ENCODE results near the gene CNTNAP5. TPM values are rescaled to one million over a fixed set of nuclear protein-coding genes. Genes with fewer than 3 reads are reported as not detected.
A peak's percentile ranks its signal among the peaks of the same experiment; 100 is the strongest.
"Not testable (repeated sequence)": the region's sequence is repeated elsewhere in the genome, so short reads cannot be mapped to it uniquely, and the experiment has no call there.

The CNTNAP5 gene
- total RNA-seq, 1 experiment from 2014 or later, result 0.78 TPM

- H4K20me1 ChIP-seq (ENCODE audit: insufficient read depth, low read depth, low read length), result no peaks in the 10 kb centered on the region
- H3K4me3 ChIP-seq (ENCODE audit: low read length), result no peak overlapping the region
- H3K9ac ChIP-seq (ENCODE audit: low read length), result no peak overlapping the region
- H3K4me2 ChIP-seq (ENCODE audit: low read depth, low read length, poor library complexity, severe bottlenecking), result no peak overlapping the region
- DNase-seq, result no peak
- no peaks in the 10 kb centered on the region for H3K9me3 ChIP-seq (ENCODE audit: low read length)
- H3K4me1 ChIP-seq (ENCODE audit: low read length), result no peaks in the 10 kb centered on the region
- no peaks in the 10 kb centered on the region for H3K36me3 ChIP-seq (ENCODE audit: insufficient read depth, low read length)
- H2AFZ ChIP-seq (ENCODE audit: low read length), result no peak overlapping the region
- H3K79me2 ChIP-seq (ENCODE audit: low read length), result no peaks in the 10 kb centered on the region
- H3K27me3 ChIP-seq (ENCODE audit: low read length), result no peaks in the 10 kb centered on the region
- no peaks in the 10 kb centered on the region for H3K9me2 ChIP-seq (replicated peaks; ENCODE audit: insufficient read depth, low read length)
- no peak overlapping the region for H3K27ac ChIP-seq (ENCODE audit: low read length)
Measured at GRCh38 chr2:124395961-124396360, 370.9 kb downstream of the CNTNAP5 start.

- Histone ChIP-seq H3K27ac (ENCODE audit: low read length) (no peak overlapping the region), H3K4me3 (ENCODE audit: low read length) (no peak overlapping the region), H4K20me1 (ENCODE audit: insufficient read depth, low read depth, low read length) (no peaks in the 10 kb centered on the region), H3K79me2 (ENCODE audit: low read length) (no peaks in the 10 kb centered on the region), H3K27me3 (ENCODE audit: low read length) (no peaks in the 10 kb centered on the region), H3K4me2 (ENCODE audit: low read depth, low read length, poor library complexity, severe bottlenecking) (no peak overlapping the region), H3K4me1 (ENCODE audit: low read length) (peaks cover 16% of the 10 kb centered on the region), H3K9ac (ENCODE audit: low read length) (no peak overlapping the region), H3K36me3 (ENCODE audit: insufficient read depth, low read length) (no peaks in the 10 kb centered on the region), H3K9me3 (ENCODE audit: low read length) (no peaks in the 10 kb centered on the region), H2AFZ (ENCODE audit: low read length) (no peak overlapping the region), H3K9me2 (replicated peaks; ENCODE audit: insufficient read depth, low read length) (no peaks in the 10 kb centered on the region)
- no peak for DNase-seq
Measured at GRCh38 chr2:124402274-124402673, 377.2 kb downstream of the CNTNAP5 start.

- H3K27me3 ChIP-seq (ENCODE audit: low read length); H3K27ac ChIP-seq (ENCODE audit: low read length); H3K9me3 ChIP-seq (ENCODE audit: low read length); H4K20me1 ChIP-seq (ENCODE audit: insufficient read depth, low read depth, low read length); H3K4me2 ChIP-seq (ENCODE audit: low read depth, low read length, poor library complexity, severe bottlenecking); H3K4me3 ChIP-seq (ENCODE audit: low read length); H3K36me3 ChIP-seq (ENCODE audit: insufficient read depth, low read length); H3K9ac ChIP-seq (ENCODE audit: low read length); H3K79me2 ChIP-seq (ENCODE audit: low read length); H3K9me2 ChIP-seq (replicated peaks; ENCODE audit: insufficient read depth, low read length); H2AFZ ChIP-seq (ENCODE audit: low read length); DNase-seq: not testable (repeated sequence)
- H3K4me1 ChIP-seq (ENCODE audit: low read length), result peaks cover 12% of the 10 kb centered on the region
Measured at GRCh38 chr2:124407836-124408534, 382.9 kb downstream of the CNTNAP5 start.

- H3K36me3 ChIP-seq (ENCODE audit: insufficient read depth, low read length), result no peaks in the 10 kb centered on the region
- H3K4me1 ChIP-seq (ENCODE audit: low read length), result no peaks in the 10 kb centered on the region
- no peaks in the 10 kb centered on the region for H3K9me3 ChIP-seq (ENCODE audit: low read length)
- no peaks in the 10 kb centered on the region for H3K79me2 ChIP-seq (ENCODE audit: low read length)
- no peak for DNase-seq
- H2AFZ ChIP-seq (ENCODE audit: low read length), result no peak overlapping the region
- no peak overlapping the region for H3K4me2 ChIP-seq (ENCODE audit: low read depth, low read length, poor library complexity, severe bottlenecking)
- no peaks in the 10 kb centered on the region for H4K20me1 ChIP-seq (ENCODE audit: insufficient read depth, low read depth, low read length)
- H3K9ac ChIP-seq (ENCODE audit: low read length), result no peak overlapping the region
- no peak overlapping the region for H3K4me3 ChIP-seq (ENCODE audit: low read length)
- no peaks in the 10 kb centered on the region for H3K27me3 ChIP-seq (ENCODE audit: low read length)
- no peak overlapping the region for H3K27ac ChIP-seq (ENCODE audit: low read length)
- H3K9me2 ChIP-seq (replicated peaks; ENCODE audit: insufficient read depth, low read length), result no peaks in the 10 kb centered on the region
Measured at GRCh38 chr2:124424074-124424473, 399.0 kb downstream of the CNTNAP5 start.

- H4K20me1 ChIP-seq (ENCODE audit: insufficient read depth, low read depth, low read length), result no peaks in the 10 kb centered on the region
- no peak for DNase-seq
- H3K9ac ChIP-seq (ENCODE audit: low read length), result no peak overlapping the region
- no peaks in the 10 kb centered on the region for H3K27me3 ChIP-seq (ENCODE audit: low read length)
- H3K27ac ChIP-seq (ENCODE audit: low read length), result no peak overlapping the region
- no peak overlapping the region for H3K4me2 ChIP-seq (ENCODE audit: low read depth, low read length, poor library complexity, severe bottlenecking)
- no peaks in the 10 kb centered on the region for H3K79me2 ChIP-seq (ENCODE audit: low read length)
- no peaks in the 10 kb centered on the region for H3K36me3 ChIP-seq (ENCODE audit: insufficient read depth, low read length)
- H3K4me3 ChIP-seq (ENCODE audit: low read length), result no peak overlapping the region
- H2AFZ ChIP-seq (ENCODE audit: low read length), result no peak overlapping the region
- no peaks in the 10 kb centered on the region for H3K9me3 ChIP-seq (ENCODE audit: low read length)
- H3K9me2 ChIP-seq (replicated peaks; ENCODE audit: insufficient read depth, low read length), result no peaks in the 10 kb centered on the region
- no peaks in the 10 kb centered on the region for H3K4me1 ChIP-seq (ENCODE audit: low read length)
Measured at GRCh38 chr2:124426122-124426521, 401.0 kb downstream of the CNTNAP5 start.

GRCh38 chr2:124426625-124427024, 401.5 kb downstream of the CNTNAP5 start:
- DNase-seq, result no peak
- Histone ChIP-seq H3K4me3 (ENCODE audit: low read length) (no peak overlapping the region), H3K27ac (ENCODE audit: low read length) (no peak overlapping the region), H3K9me3 (ENCODE audit: low read length) (no peaks in the 10 kb centered on the region), H4K20me1 (ENCODE audit: insufficient read depth, low read depth, low read length) (no peaks in the 10 kb centered on the region), H3K79me2 (ENCODE audit: low read length) (no peaks in the 10 kb centered on the region), H3K9ac (ENCODE audit: low read length) (no peak overlapping the region), H2AFZ (ENCODE audit: low read length) (no peak overlapping the region), H3K4me2 (ENCODE audit: low read depth, low read length, poor library complexity, severe bottlenecking) (no peak overlapping the region), H3K27me3 (ENCODE audit: low read length) (no peaks in the 10 kb centered on the region), H3K4me1 (ENCODE audit: low read length) (no peaks in the 10 kb centered on the region), H3K9me2 (replicated peaks; ENCODE audit: insufficient read depth, low read length) (no peaks in the 10 kb centered on the region), H3K36me3 (ENCODE audit: insufficient read depth, low read length) (no peaks in the 10 kb centered on the region)

GRCh38 chr2:124437811-124438210, 412.7 kb downstream of the CNTNAP5 start:
- no peaks in the 10 kb centered on the region for H3K4me1 ChIP-seq (ENCODE audit: low read length)
- H3K9me3 ChIP-seq (ENCODE audit: low read length), result no peaks in the 10 kb centered on the region
- H3K9ac ChIP-seq (ENCODE audit: low read length), result no peak overlapping the region
- no peaks in the 10 kb centered on the region for H4K20me1 ChIP-seq (ENCODE audit: insufficient read depth, low read depth, low read length)
- no peak overlapping the region for H3K4me3 ChIP-seq (ENCODE audit: low read length)
- no peak overlapping the region for H3K27ac ChIP-seq (ENCODE audit: low read length)
- no peak overlapping the region for H3K4me2 ChIP-seq (ENCODE audit: low read depth, low read length, poor library complexity, severe bottlenecking)
- H3K9me2 ChIP-seq (replicated peaks; ENCODE audit: insufficient read depth, low read length), result no peaks in the 10 kb centered on the region
- H2AFZ ChIP-seq (ENCODE audit: low read length), result no peak overlapping the region
- H3K36me3 ChIP-seq (ENCODE audit: insufficient read depth, low read length), result no peaks in the 10 kb centered on the region
- no peaks in the 10 kb centered on the region for H3K79me2 ChIP-seq (ENCODE audit: low read length)
- no peaks in the 10 kb centered on the region for H3K27me3 ChIP-seq (ENCODE audit: low read length)
- peak; percentile 66 for DNase-seq

- no peak overlapping the region for H3K4me3 ChIP-seq (ENCODE audit: low read length)
Measured at GRCh38 chr2:124450481-124450880, 425.4 kb downstream of the CNTNAP5 start.

More at GRCh38 chr2:124450481-124450880, 425.4 kb downstream of the CNTNAP5 start:
- no peaks in the 10 kb centered on the region for H3K9me3 ChIP-seq (ENCODE audit: low read length)
- no peak overlapping the region for H3K27ac ChIP-seq (ENCODE audit: low read length)
- no peaks in the 10 kb centered on the region for H3K9me2 ChIP-seq (replicated peaks; ENCODE audit: insufficient read depth, low read length)
- no peaks in the 10 kb centered on the region for H3K36me3 ChIP-seq (ENCODE audit: insufficient read depth, low read length)
- peaks cover 4% of the 10 kb centered on the region; the same call in 1 of the 2 replicates for H3K4me1 ChIP-seq (ENCODE audit: low read length)
- H3K4me2 ChIP-seq (ENCODE audit: low read depth, low read length, poor library complexity, severe bottlenecking), result no peak overlapping the region
- H3K9ac ChIP-seq (ENCODE audit: low read length), result no peak overlapping the region
- H4K20me1 ChIP-seq (ENCODE audit: insufficient read depth, low read depth, low read length), result no peaks in the 10 kb centered on the region
- DNase-seq, result no peak
- no peak overlapping the region for H2AFZ ChIP-seq (ENCODE audit: low read length)
- H3K27me3 ChIP-seq (ENCODE audit: low read length), result no peaks in the 10 kb centered on the region
- H3K79me2 ChIP-seq (ENCODE audit: low read length), result no peaks in the 10 kb centered on the region
